ENCODE data around the gene HCK.

DNA sequence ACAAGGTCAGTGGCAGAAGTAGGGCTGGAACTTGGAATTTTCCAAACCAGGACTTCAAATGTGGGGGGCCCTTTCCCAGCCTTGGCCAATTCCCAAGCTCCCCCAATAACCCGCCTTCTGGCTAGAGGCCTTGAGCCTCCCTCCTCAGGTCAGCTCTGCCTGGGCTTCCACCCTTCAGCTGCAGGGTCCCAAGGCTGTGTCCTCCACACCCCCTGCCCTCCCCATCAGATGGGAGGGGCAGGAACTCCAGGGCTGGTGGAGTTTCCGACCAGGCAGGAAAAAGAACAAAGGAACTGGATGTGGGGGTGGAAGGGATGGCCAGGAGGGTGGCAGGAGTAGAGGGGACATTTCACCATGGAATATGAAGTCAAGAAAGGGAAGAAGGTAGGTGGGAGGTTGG, 41.9 kb upstream of the HCK start, which contains the start of gene CCM2L:
- TF ChIP-seq CTCF (IDR thresholded peaks at IDR 0.05), result no peak
- no peak for TF ChIP-seq POLR2A (IDR thresholded peaks at IDR 0.05)
- TF ChIP-seq POLR2AphosphoS5 (IDR thresholded peaks at IDR 0.05), result no peak

Data from gastroesophageal sphincter (tissue), 3 donors.